HepG2 (cell line): ENCODE data around the gene LCN12. TPM values are rescaled to one million over a fixed set of nuclear protein-coding genes. Genes with fewer than 3 reads are reported as not detected.
A peak's percentile ranks its signal among the peaks of the same experiment; 100 is the strongest.

Experiments
- ATAC-seq: fragments of 200-7000 bp; cut with Tn5 transposase; 3 replicates; pipeline ENCODE4 v1.9.1; 2020; ENCODE audit warnings: mild to moderate bottlenecking, moderate library complexity
- BruUV-seq: library from RNA; stranded (reverse); fragments of 400-500 nt; replicated peaks from 2 replicates; lab custom pipeline; 2021; lab: Mats Ljungman, UMichigan
- CTCF ChIA-PET: fragments of 300-600 bp; formaldehyde crosslinking; extraction: SDS; loops from one replicate; lab custom pipeline; 2021; ENCODE audit warnings: low total read pairs, inconsistent platforms, low intra/inter-chr PET ratio; lab: Yijun Ruan, JAX
- POLR2A ChIA-PET: fragments of 350-600 bp; sonication (Branson Sonifier 250); formaldehyde crosslinking; loops from one replicate; lab custom pipeline; 2020; ENCODE audit warnings: antibody characterized with exemption, inconsistent platforms; lab: Yijun Ruan, JAX
- DNase-seq: peaks from one replicate; pipeline ENCODE4 v3.0.0-alpha.2; 2015; ENCODE audit warnings: low spot score
- FAIRE-seq: peaks from 3 replicates; lab custom pipeline; 2011; peaks lifted over from hg19 to GRCh38; lab: Jason Lieb, UNC
- H2AFZ ChIP-seq: one replicate; pipeline ENCODE4 v1.6.1; 2011; ENCODE audit warnings: low read length, inconsistent platforms
- H3K27ac ChIP-seq: fragments of 300-600 bp; 3 replicates; pipeline ENCODE4 v1.8.0; 2011; ENCODE audit warnings: mixed run types, mild to moderate bottlenecking, mixed read lengths, low read length, inconsistent platforms; ENCODE audit not compliant: insufficient read depth; ENCODE audit errors: extremely low read length
- H3K27me3 ChIP-seq, 2 experiments: fragments of 200-600 bp in 1 of 2; 2 replicates in 1 of 2; 3 replicates in 1 of 2; pipeline versions ENCODE4 v1.6.0 to v1.8.0; 2011; ENCODE audit warnings: low read length in 2 of 2, mild to moderate bottlenecking in 2 of 2, moderate library complexity in 2 of 2, inconsistent platforms in 1 of 2; ENCODE audit not compliant: insufficient read depth in 2 of 2, control insufficient read depth in 1 of 2
- H3K36me3 ChIP-seq, 2 experiments: fragments of 200-600 bp in 1 of 2; replicated peaks in 1 of 2; 2 replicates in 1 of 2; 3 replicates in 1 of 2; pipeline versions ENCODE4 v1.5.1 to v1.8.0; 2011; ENCODE audit warnings: low read length in 2 of 2, inconsistent platforms in 1 of 2; ENCODE audit not compliant: insufficient read depth in 2 of 2, control insufficient read depth in 1 of 2
- H3K4me1 ChIP-seq: 2 replicates; pipeline ENCODE4 v1.5.1; 2012; ENCODE audit warnings: low read length, inconsistent platforms; ENCODE audit not compliant: insufficient read depth
- H3K4me2 ChIP-seq: 2 replicates; pipeline ENCODE4 v1.6.0; 2011; ENCODE audit warnings: low read depth, low read length, inconsistent platforms
- H3K4me3 ChIP-seq, 3 experiments: fragments of 200-600 bp in 1 of 3; sonication (generic), shearing (Covaris generic) in 1 of 3; replicated peaks in 1 of 3; 2 replicates each; pipeline ENCODE4 v1.5.1; 2011 to 2016; ENCODE audit warnings: low read length in 3 of 3, inconsistent platforms in 2 of 3, low read depth in 2 of 3, mild to moderate bottlenecking in 2 of 3, control low read depth in 1 of 3, mixed read lengths in 1 of 3; ENCODE audit not compliant: insufficient read depth in 1 of 3
- H3K79me2 ChIP-seq: one replicate; pipeline ENCODE4 v1.6.1; 2011; ENCODE audit warnings: low read length, inconsistent platforms; ENCODE audit not compliant: insufficient read depth
- H3K9ac ChIP-seq: 2 replicates; pipeline ENCODE4 v1.6.0; 2011; ENCODE audit warnings: mild to moderate bottlenecking, low read depth, low read length, inconsistent platforms; ENCODE audit not compliant: insufficient read depth
- H3K9me3 ChIP-seq: 2 replicates; pipeline ENCODE4 v1.5.1; 2012; ENCODE audit warnings: mild to moderate bottlenecking, low read length
- H4K20me1 ChIP-seq: 2 replicates; pipeline ENCODE4 v1.6.0; 2011; ENCODE audit warnings: inconsistent platforms, mild to moderate bottlenecking, low read length, moderate library complexity; ENCODE audit not compliant: insufficient read depth
- CTCF ChIP-seq: sonication (generic); formaldehyde crosslinking; IDR thresholded peaks from 2 replicates; pipeline ENCODE4 v1.5.0; 2020; ENCODE audit warnings: mild to moderate bottlenecking, missing genetic modification reagents, moderate library complexity
- HNRNPUL1 ChIP-seq: fragments of 200-400 bp; formaldehyde crosslinking; IDR thresholded peaks from 2 replicates; pipeline ENCODE4 v1.6.1; 2017; ENCODE audit warnings: low read depth, mild to moderate bottlenecking, low read length, moderate library complexity
- KDM3A ChIP-seq: IDR thresholded peaks from 2 replicates; pipeline ENCODE4 v1.6.1; 2018; ENCODE audit warnings: low read depth, missing compliant biosample characterization
- ZBTB40 ChIP-seq, 2 experiments: fragments of 450-650 bp in 1 of 2; sonication (generic) in 1 of 2; formaldehyde crosslinking in 1 of 2; IDR thresholded peaks; 2 replicates each; pipeline versions ENCODE4 v1.6.1 to v1.8.0; 2016 to 2022; ENCODE audit warnings: antibody characterized with exemption in 1 of 2, mild to moderate bottlenecking in 1 of 2, missing genetic modification reagents in 1 of 2
- ZFX ChIP-seq: sonication (generic); formaldehyde crosslinking; IDR thresholded peaks from 2 replicates; pipeline ENCODE4 v1.4.0; 2020; ENCODE audit warnings: mild to moderate bottlenecking, low read depth, missing genetic modification reagents, moderate library complexity
- ZNF780A ChIP-seq: sonication (generic); formaldehyde crosslinking; IDR thresholded peaks from 2 replicates; pipeline ENCODE4 v1.8.0; 2022; ENCODE audit warnings: mild to moderate bottlenecking, missing genetic modification reagents, moderate library complexity
- WGBS: methylation state at CpG from one replicate; pipeline ENCODE4 v1.1.6; 2017; ENCODE audit warnings: low lambda C conversion rate; 5-methylcytosine and 5-hydroxymethylcytosine counted together
- in situ Hi-C: cut with HindIII; loops from 2 replicates; pipeline ENCODE4 v1.10.0; 2017; ENCODE audit warnings: low pct_unique_long_range_greater_than_20kb; ENCODE audit not compliant: extremely low pct_ligation_motif_present
- intact Hi-C: fragments of 100-400 bp; cut with micrococcal nuclease; formaldehyde crosslinking; loops from one replicate; pipeline ENCODE4 v1.10.0; 2022; ENCODE audit not compliant: unreplicated experiment
- polyA plus RNA-seq, 8 experiments: library from polyadenylated mRNA; depleted of rRNA in 3 of 8; stranded (reverse) in 7 of 8; unstranded in 1 of 8; fragments of >200 nt; fragmentation: Illumina TruSeq in 4 of 8; extraction: Trizol in 4 of 8; gene quantifications; 2 replicates each; pipeline versions ENCODE4 v1.2.1 to v1.2.3, GENCODE V29; 2011 to 2016; ENCODE audit warnings: low read depth in 4 of 8, missing spikeins in 1 of 8, mixed read lengths in 1 of 8; ENCODE audit not compliant: insufficient read depth in 1 of 8
- total RNA-seq, 5 experiments: library from RNA; depleted of rRNA; stranded (reverse); fragments of >200 nt; fragmentation: Illumina TruSeq; extraction: Trizol; gene quantifications; 2 replicates each; pipeline ENCODE4 v1.2.3, GENCODE V29; 2016; ENCODE audit warnings: low read depth in 1 of 5

The LCN12 gene
- total and polyA plus RNA-seq, 2 of the 13 experiments (the other 11 are each of a cell fraction or from before 2014, with no cell fraction given) = 3.4 to 6.9 TPM

- TF ChIP-seq CTCF (CRISPR knock-in tag) (peak; percentile 17; the same call in 1 of the 2 replicates), ZNF780A (no peak)
Observed at GRCh38 chr9:136945333-136946227, 6.5 kb upstream of the LCN12 start (continued).

GRCh38 chr9:136946228-136947027 is 5.6 kb upstream of the LCN12 start:
- Histone ChIP-seq H3K4me3 (peak overlapping the region in 2 of 3 experiments; percentile 9 to 52; a peak in 3 of 6 replicates), H3K36me3 (peaks cover 5 to 13% of the 10 kb centered on the region in 2 experiments; a peak in 4 of 5 replicates), H3K79me2 (peaks cover 15% of the 10 kb centered on the region), H2AFZ (no peak overlapping the region), H4K20me1 (no peaks in the 10 kb centered on the region), H3K27me3 (no peaks in the 10 kb centered on the region), H3K4me2 (peak overlapping the region; percentile 71), H3K9me3 (no peaks in the 10 kb centered on the region), H3K4me1 (peaks cover 56% of the 10 kb centered on the region), H3K27ac (peak overlapping the region; percentile 74), H3K9ac (0 out of 2 replicates have a peak overlapping the region, but pooled peaks have one; percentile 20)
- FAIRE-seq = no peak
- in situ Hi-C loops (loop anchor here (5.0 kb wide), 1 partner anchor 86 kb away; the partner anchor contains the start of gene FUT7), intact Hi-C loops (loop anchor here (2.0 kb wide), 1 partner anchor 46 kb away; the partner anchor contains the start of gene PAXX)
- ATAC-seq = no peak
- no peak for DNase-seq
- no TSS peak for BruUV-seq
- 66% methylated on average over 6 of the region's 27 CpGs for WGBS
- ChIA-PET CTCF (no interaction called here), POLR2A (interaction anchor here (1.0 to 2.4 kb wide), 3 partner anchors 32 to 60 kb away, joined by 3 to 11 read pairs (median 7); partner anchors contain the start of gene TRAF2)
- TF ChIP-seq ZFX (CRISPR knock-in tag) (0 out of 2 replicates have a peak, but pooled peaks have one; percentile 29), HNRNPUL1 (no peak), KDM3A (CRISPR knock-in tag) (0 out of 2 replicates have a peak, but pooled peaks have one; percentile 15), ZBTB40 (IDR thresholded peaks at IDR 0.05) (no peak), ZBTB40 (CRISPR knock-in tag; IDR thresholded peaks at IDR 0.05) (0 out of 2 replicates have a peak, but pooled peaks have one; percentile 24)
